Transverse colon (tissue), 4 donors: ENCODE measurements around the gene IBA57. TPM values are rescaled to one million over a fixed set of nuclear protein-coding genes. Genes with fewer than 3 reads are reported as not detected.
A peak's percentile ranks its signal among the peaks of the same experiment; 100 is the strongest.

Source experiments
- DNase-seq: peaks from one replicate; pipeline ENCODE4 v3.0.0-alpha.2; 2019
- H3K27ac ChIP-seq, 4 donors: fragments of 200-600 bp; sonication (generic); 2 replicates each; pipeline ENCODE4 v1.5.1; 2016 to 2018; ENCODE audit warnings: inconsistent platforms in 4 of 4
- H3K27me3 ChIP-seq: fragments of 200-600 bp; sonication (generic); 2 replicates; pipeline ENCODE4 v1.5.1; 2017; ENCODE audit warnings: inconsistent platforms
- H3K36me3 ChIP-seq, 4 donors: fragments of 200-600 bp; sonication (generic); 2 replicates each; pipeline ENCODE4 v1.5.1; 2017 to 2019; ENCODE audit warnings: inconsistent platforms in 4 of 4
- H3K4me1 ChIP-seq, 4 donors: fragments of 200-600 bp; sonication (generic); 2 replicates each; pipeline ENCODE4 v1.5.1; 2017 to 2020; ENCODE audit warnings: inconsistent platforms in 4 of 4
- H3K4me3 ChIP-seq, 4 donors: fragments of 200-600 bp; sonication (generic); 1 replicate in 1 of 4; 2 replicates in 3 of 4; pipeline versions ENCODE4 v1.5.1 to v1.6.1; 2017 to 2019; ENCODE audit warnings: inconsistent platforms in 4 of 4
- H3K9me3 ChIP-seq, 2 donors: fragments of 200-600 bp; sonication (generic); 2 replicates each; pipeline ENCODE4 v1.5.1; 2017 to 2019; ENCODE audit warnings: inconsistent platforms in 2 of 2
- CTCF ChIP-seq, 5 experiments: fragments of 200-600 bp in 3 of 5; fragments of 450-650 bp in 2 of 5; sonication (generic) in 3 of 5; IDR thresholded peaks; 1 replicate in 2 of 5; 2 replicates in 3 of 5; pipeline ENCODE4 v1.5.1; 2016 to 2017; ENCODE audit warnings: antibody characterized with exemption in 5 of 5, inconsistent platforms in 3 of 5, mild to moderate bottlenecking in 2 of 5, moderate library complexity in 1 of 5
- EP300 ChIP-seq: sonication (generic); formaldehyde crosslinking; IDR thresholded peaks from one replicate; pipeline ENCODE4 v1.6.1; 2017; ENCODE audit warnings: antibody characterized with exemption, low read depth
- POLR2A ChIP-seq: fragments of 450-650 bp; IDR thresholded peaks from one replicate; pipeline ENCODE4 v1.6.1; 2016; ENCODE audit warnings: antibody characterized with exemption, mild to moderate bottlenecking, moderate library complexity
- POLR2AphosphoS5 ChIP-seq, 3 donors: sonication (generic); formaldehyde crosslinking; IDR thresholded peaks; one replicate each; pipeline ENCODE4 v1.6.1; 2016; ENCODE audit warnings: antibody characterized with exemption in 3 of 3
- WGBS, 2 donors: methylation state at CpG; one replicate each; pipeline ENCODE4 v1.1.5; 2018; ENCODE audit warnings: low coverage in 1 of 2; 5-methylcytosine and 5-hydroxymethylcytosine counted together
- in situ Hi-C, 4 donors: fragments of 200-750 bp; cut with MboI; loops; one replicate each; pipeline versions ENCODE4 v1.15.0 to v1.15.1; 2017; ENCODE audit warnings: low sequenced_read_pairs in 3 of 4, low pct_ligation_motif_present in 1 of 4, low pct_unique_long_range_greater_than_20kb in 1 of 4
- intact Hi-C: fragments of 100-400 bp; cut with DNase I; formaldehyde crosslinking; loops from one replicate; pipeline ENCODE4 v1.15.1; 2023; ENCODE audit warnings: low total_unique reads
- total RNA-seq, 4 donors: library from RNA; depleted of rRNA; stranded (reverse); fragments of >200 nt; gene quantifications; one replicate each; pipeline ENCODE4 v1.1.0, GENCODE V29; 2016

Gene IBA57
- total RNA-seq, 4 donors from 2014 or later: 7.5 to 13.5 (median 10.4) TPM

DNA sequence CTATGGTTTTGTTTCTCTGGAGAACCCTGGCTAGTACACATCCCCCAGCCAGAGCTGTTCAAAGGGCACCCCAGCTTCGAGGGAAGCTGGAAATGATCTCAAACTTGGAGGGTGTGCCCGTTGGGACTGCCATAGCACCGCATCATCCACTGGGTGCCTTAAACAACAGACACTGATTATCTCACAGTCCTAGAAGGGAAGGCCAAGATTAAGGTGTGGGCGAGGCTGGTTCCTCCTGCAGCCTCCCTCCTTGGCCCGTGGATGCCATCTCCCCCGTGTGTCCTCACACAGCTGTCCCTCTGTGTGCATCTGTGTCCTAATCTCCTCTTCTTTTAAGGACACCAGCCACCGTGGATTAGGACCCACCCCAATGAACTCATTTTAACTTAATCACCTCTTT is 4.2 kb upstream of the IBA57 start:
- TF ChIP-seq CTCF (IDR thresholded peaks at IDR 0.05) (no peak), EP300 (no peak), POLR2AphosphoS5 (IDR thresholded peaks at IDR 0.05) (no peak), POLR2A (no peak)
- in situ Hi-C loops (no loop called here), intact Hi-C loops (no loop called here)
- DNase-seq: no peak
- Histone ChIP-seq H3K27me3 (no peaks in the 10 kb centered on the region), H3K4me3 (no peak overlapping the region), H3K27ac (peak overlapping the region in 1 of 4 donors; percentile 19), H3K36me3 (no peaks in the 10 kb centered on the region), H3K4me1 (peaks cover 4 to 19% (median 14%) of the 10 kb centered on the region in 4 donors), H3K9me3 (no peaks in the 10 kb centered on the region)
- WGBS, 2 donors: 0 to 34% methylated on average over 1 to 6 of the region's 7 CpGs

- H3K4me1 ChIP-seq: peaks cover 7 to 24% (median 19%) of the 10 kb centered on the region in 4 donors
- 77% methylated on average over 9 of the region's 9 CpGs; no CpG with 5 or more reads in 1 of the 2 donors for WGBS, 2 donors
- H3K36me3 ChIP-seq: no peaks in the 10 kb centered on the region
- intact Hi-C loops (no loop called here), in situ Hi-C loops (no loop called here)
- H3K27me3 ChIP-seq: no peaks in the 10 kb centered on the region
- no peak overlapping the region for H3K4me3 ChIP-seq
- H3K9me3 ChIP-seq: no peaks in the 10 kb centered on the region
- no peak for TF ChIP-seq POLR2AphosphoS5 (IDR thresholded peaks at IDR 0.05)
- no peak for TF ChIP-seq CTCF (IDR thresholded peaks at IDR 0.05)
- TF ChIP-seq EP300: no peak
- TF ChIP-seq POLR2A: no peak
- peak overlapping the region in 1 of 4 donors; percentile 19 for H3K27ac ChIP-seq
- DNase-seq: no peak
Measured at GRCh38 chr1:228161866-228162265, 3.7 kb upstream of the IBA57 start.

DNA sequence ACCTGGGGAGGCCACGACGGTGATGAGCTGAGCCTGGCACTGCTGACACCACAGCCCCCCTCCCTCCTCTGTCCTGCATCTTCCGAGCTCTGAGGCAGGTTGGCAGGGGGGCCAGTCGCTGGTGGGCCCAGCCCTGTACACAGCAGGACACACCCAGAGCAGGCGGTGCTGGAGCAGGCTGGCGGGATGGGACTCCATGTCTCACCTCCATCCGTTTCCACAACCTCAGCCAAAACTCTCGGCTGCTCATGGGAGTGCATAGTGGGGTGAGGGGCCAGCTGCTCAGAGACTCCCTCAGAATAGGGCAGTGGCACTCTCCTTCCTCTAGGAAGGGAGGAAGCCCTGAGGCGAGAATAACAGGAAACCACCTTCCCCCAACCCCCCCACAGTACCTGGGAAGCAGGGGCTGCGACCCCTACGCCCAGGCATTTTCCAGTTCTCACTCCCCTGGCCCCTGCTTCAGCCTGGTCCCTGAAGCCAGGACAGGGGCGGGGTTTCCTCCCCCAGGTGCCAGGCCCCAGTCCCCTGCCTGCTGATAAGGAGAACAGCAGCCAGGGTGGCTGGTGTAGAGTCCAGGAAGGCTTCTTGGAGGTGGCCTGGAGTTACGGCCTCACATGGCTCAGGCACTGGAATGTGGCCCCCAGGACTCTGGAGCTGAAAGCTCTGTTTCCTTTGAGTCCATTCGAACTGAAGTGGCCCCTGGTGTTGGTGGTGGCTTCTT is 3.2 kb upstream of the IBA57 start:
- TF ChIP-seq EP300 (no peak), CTCF (IDR thresholded peaks at IDR 0.05) (no peak), POLR2AphosphoS5 (IDR thresholded peaks at IDR 0.05) (no peak), POLR2A (no peak)
- Histone ChIP-seq H3K4me1 (peaks cover 8 to 26% (median 21%) of the 10 kb centered on the region in 4 donors), H3K4me3 (no peak overlapping the region), H3K36me3 (no peaks in the 10 kb centered on the region), H3K27me3 (no peaks in the 10 kb centered on the region), H3K9me3 (no peaks in the 10 kb centered on the region), H3K27ac (peak overlapping the region; percentile 3 to 24 (median 20))
- in situ Hi-C loops (no loop called here), intact Hi-C loops (no loop called here)
- WGBS, 2 donors: 27% methylated on average over 10 of the region's 14 CpGs; no CpG with 5 or more reads in 1 of the 2 donors
- no peak for DNase-seq

DNA sequence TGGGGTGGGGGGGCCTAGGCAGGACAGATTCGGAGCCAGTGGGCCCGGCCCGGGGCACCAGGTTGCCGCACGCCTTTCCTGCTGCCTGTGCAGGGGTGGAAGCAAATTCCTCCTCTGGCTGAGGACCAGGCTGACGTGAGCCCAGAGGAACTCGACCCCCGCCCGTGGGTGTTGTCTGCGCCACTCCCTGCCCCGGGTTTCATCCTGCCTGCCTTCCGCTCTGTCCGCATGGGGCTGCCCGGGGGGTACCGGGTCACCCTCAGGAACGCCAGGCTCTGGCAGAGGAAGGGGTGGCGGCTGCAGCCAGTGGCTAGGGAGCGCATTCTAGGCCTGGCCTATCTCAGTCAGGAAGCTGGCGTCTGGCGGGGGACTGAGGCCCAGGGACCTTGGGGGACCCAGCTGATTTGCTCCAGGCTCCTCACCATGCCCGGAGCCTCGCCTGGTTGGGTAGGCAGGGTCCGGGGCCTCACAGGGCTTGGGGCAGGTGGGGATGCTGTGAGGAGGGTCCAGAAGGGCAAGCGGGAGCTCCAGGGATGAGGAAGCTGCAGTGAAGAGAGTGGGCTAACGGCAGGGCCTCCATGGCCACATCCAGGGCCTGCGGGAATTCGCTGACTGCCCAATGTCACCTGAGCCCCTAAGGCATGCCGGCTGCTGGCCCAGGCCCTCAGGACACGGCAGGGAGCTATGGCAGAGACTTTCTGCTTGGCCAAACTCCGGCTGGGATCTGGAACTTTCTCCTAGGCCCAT is 2.4 kb upstream of the IBA57 start:
- no peak for TF ChIP-seq POLR2A
- no peak for TF ChIP-seq EP300
- TF ChIP-seq POLR2AphosphoS5 (IDR thresholded peaks at IDR 0.05): no peak
- TF ChIP-seq CTCF (IDR thresholded peaks at IDR 0.05): no peak
- no peaks in the 10 kb centered on the region for H3K9me3 ChIP-seq
- no peaks in the 10 kb centered on the region for H3K36me3 ChIP-seq
- H3K27ac ChIP-seq: peak overlapping the region; percentile 3 to 24 (median 20)
- in situ Hi-C loops: no loop called here
- H3K27me3 ChIP-seq: no peaks in the 10 kb centered on the region
- WGBS, 2 donors: 55% methylated on average over 29 of the region's 30 CpGs; no CpG with 5 or more reads in 1 of the 2 donors
- intact Hi-C loops: no loop called here
- peak; percentile 51 for DNase-seq
- H3K4me3 ChIP-seq: no peak overlapping the region
- peaks cover 8 to 26% (median 21%) of the 10 kb centered on the region in 4 donors for H3K4me1 ChIP-seq
